Sciatic nerve (tissue), 2 donors: ENCODE results near the gene ZNF415. TPM values are rescaled to one million over a fixed set of nuclear protein-coding genes. Genes with fewer than 3 reads are reported as not detected.
"Not testable (repeated sequence)": the region's sequence is repeated elsewhere in the genome, so short reads cannot be mapped to it uniquely, and the experiment has no call there.

Experiments used
- ATAC-seq: fragments of 200-7000 bp; cut with Tn5 transposase; one replicate; pipeline ENCODE4 v1.9.1; 2020; ENCODE audit warnings: mild to moderate bottlenecking, moderate library complexity
- DNase-seq: peaks from one replicate; pipeline ENCODE4 v3.0.0-alpha.2; 2020; ENCODE audit warnings: low spot score
- intact Hi-C: fragments of 100-400 bp; cut with DNase I; formaldehyde crosslinking; loops from one replicate; pipeline ENCODE4 v1.14.2; 2022
- total RNA-seq: library from RNA; stranded (reverse); fragmentation: NEBNext Ultra II Directional; extraction: Animal tissue kit (Norgen Biotek cat#: 25700); gene quantifications from one replicate; pipeline ENCODE4 v1.2.1, GENCODE V29; 2021
- donor health status: DM: no; HTN: no; CAD: no.
- donor health status: DM: no; HTN: no; CAD: no.

ZNF415 gene
- total RNA-seq, 1 donor from 2014 or later: 12.6 TPM

GRCh38 chr19:53103234-53104203, 29.2 kb downstream of the ZNF415 start, which contains the start of gene ZNF160:
ZNF160 (minus strand) TSS chr19:53103422; CDS start chr19:53086276, 17,146 bp downstream.
- ATAC-seq (peak; percentile 100), DNase-seq (peak; percentile 99)
- intact Hi-C loops: no loop called here

- peak; percentile 48 for ATAC-seq
- intact Hi-C loops: no loop called here
- DNase-seq: no peak
These were observed 29.9 kb downstream of the ZNF415 start for GRCh38 chr19:53102756-53103233.

- no peak for DNase-seq
- intact Hi-C loops: no loop called here
- ATAC-seq: no peak
These were observed 30.4 kb downstream of the ZNF415 start for GRCh38 chr19:53102206-53102755.

GRCh38 chr19:53101518-53101917, 31.2 kb downstream of the ZNF415 start:
- ATAC-seq: no peak
- intact Hi-C loops: no loop called here
- no peak for DNase-seq

- DNase-seq, ATAC-seq, intact Hi-C loops: not testable (repeated sequence)
These were observed 34.1 kb downstream of the ZNF415 start for GRCh38 chr19:53098570-53098969.

- intact Hi-C loops, ATAC-seq, DNase-seq: not testable (repeated sequence)
These were observed 35.6 kb downstream of the ZNF415 start for GRCh38 chr19:53096982-53097690.

GRCh38 chr19:53096579-53096978, 36.1 kb downstream of the ZNF415 start:
- intact Hi-C loops, ATAC-seq, DNase-seq: not testable (repeated sequence)

- ATAC-seq (no peak), DNase-seq (no peak)
- intact Hi-C loops: no loop called here
These were observed 37.7 kb downstream of the ZNF415 start for GRCh38 chr19:53094754-53095575.

GRCh38 chr19:53092723-53093122, 40.0 kb downstream of the ZNF415 start:
- ATAC-seq (no peak), DNase-seq (no peak)
- intact Hi-C loops: no loop called here

- intact Hi-C loops: no loop called here
- ATAC-seq (no peak), DNase-seq (no peak)
These were observed 41.1 kb downstream of the ZNF415 start for GRCh38 chr19:53091413-53092254.

- DNase-seq (no peak), ATAC-seq (no peak)
- intact Hi-C loops: no loop called here
These were observed 44.6 kb downstream of the ZNF415 start for GRCh38 chr19:53088091-53088490.

GRCh38 chr19:53086949-53087348, 45.8 kb downstream of the ZNF415 start:
- intact Hi-C loops: no loop called here
- ATAC-seq: no peak
- no peak for DNase-seq

GRCh38 chr19:53085496-53085895, 47.2 kb downstream of the ZNF415 start:
- ATAC-seq (no peak), DNase-seq (no peak)
- intact Hi-C loops: no loop called here

- no peak for ATAC-seq
- intact Hi-C loops: no loop called here
- no peak for DNase-seq
These were observed 49.8 kb downstream of the ZNF415 start for GRCh38 chr19:53082929-53083328.

GRCh38 chr19:53079313-53079924, 53.3 kb downstream of the ZNF415 start:
- ATAC-seq (no peak), DNase-seq (no peak)
- intact Hi-C loops: no loop called here

GRCh38 chr19:53078668-53079067, 54.0 kb downstream of the ZNF415 start:
- no peak for ATAC-seq
- intact Hi-C loops: no loop called here
- no peak for DNase-seq

GRCh38 chr19:53076984-53077383, 55.7 kb downstream of the ZNF415 start:
- intact Hi-C loops: no loop called here
- no peak for DNase-seq
- no peak for ATAC-seq
